A549 (cell line): ENCODE data around the gene KCNN1. TPM values are rescaled to one million over a fixed set of nuclear protein-coding genes. Genes with fewer than 3 reads are reported as not detected.

ENCODE experiments used
- ATAC-seq, 2 experiments: fragments of 200-7000 bp in 1 of 2; fragments of >200 bp in 1 of 2; cut with Nextera tagmentation in 1 of 2; cut with Tn5 transposase in 1 of 2; 3 replicates each; pipeline versions ENCODE4 v1.8.0 to v1.9.1; 2018 to 2020; ENCODE audit warnings: mild to moderate bottlenecking in 1 of 2, moderate library complexity in 1 of 2
- CTCF ChIA-PET: fragments of 300-600 bp; sonication (Branson Sonifier 250); formaldehyde crosslinking; extraction: SDS; loops from one replicate; lab custom pipeline; 2021; ENCODE audit warnings: antibody characterized with exemption, inconsistent platforms; lab: Yijun Ruan, JAX
- POLR2A ChIA-PET: fragments of 350-600 bp; formaldehyde crosslinking; extraction: SDS; loops from one replicate; lab custom pipeline; 2021; ENCODE audit warnings: antibody characterized with exemption, inconsistent platforms; lab: Yijun Ruan, JAX
- DNase-seq, 2 experiments: peaks; one replicate each; pipeline versions ENCODE4 v3.0.0 to v3.0.0-alpha.2; 2011 to 2016; ENCODE audit warnings: low read depth in 1 of 2, low spot score in 1 of 2
- FAIRE-seq: peaks from 2 replicates; lab custom pipeline; 2011; peaks lifted over from hg19 to GRCh38; lab: Jason Lieb, UNC
- H3K27ac ChIP-seq, 2 experiments: fragments of >200 bp; sonication (Bioruptor Twin); formaldehyde crosslinking; 3 replicates each; pipeline ENCODE4 v1.5.1; 2016 to 2017
- H3K4me1 ChIP-seq: fragments of >200 bp; sonication (Bioruptor Twin); formaldehyde crosslinking; 3 replicates; pipeline ENCODE4 v1.6.1; 2016
- H3K4me2 ChIP-seq: fragments of >200 bp; sonication (Bioruptor Twin); formaldehyde crosslinking; 3 replicates; pipeline ENCODE4 v1.6.1; 2016
- H3K4me3 ChIP-seq: fragments of >200 bp; sonication (Bioruptor Twin); formaldehyde crosslinking; 3 replicates; pipeline ENCODE4 v1.5.1; 2016
- H3K9me3 ChIP-seq: fragments of >200 bp; sonication (Bioruptor Twin); formaldehyde crosslinking; 3 replicates; pipeline ENCODE4 v1.6.1; 2016
- ATOH8 ChIP-seq: fragments of 250-450 bp; sonication (Bioruptor Pico); IDR thresholded peaks from 2 replicates; pipeline ENCODE4 v1.5.0; 2020; ENCODE audit warnings: low read depth, mild to moderate bottlenecking, moderate library complexity
- BCL3 ChIP-seq: fragments of >200 bp; sonication (Bioruptor Twin); formaldehyde crosslinking; IDR thresholded peaks from 3 replicates; pipeline ENCODE4 v1.6.1; 2016
- E2F6 ChIP-seq: IDR thresholded peaks from 2 replicates; pipeline ENCODE4 v1.6.1; 2012; ENCODE audit warnings: low read depth, borderline replicate concordance
- ELK1 ChIP-seq: fragments of 150-350 bp; IDR thresholded peaks from 2 replicates; pipeline ENCODE4 v1.6.1; 2014; ENCODE audit warnings: low read depth, mild to moderate bottlenecking, low read length
- ESRRA ChIP-seq: fragments of 150-350 bp; IDR thresholded peaks from 2 replicates; pipeline ENCODE4 v1.6.1; 2014; ENCODE audit warnings: mild to moderate bottlenecking, low read length, borderline replicate concordance
- FOSL2 ChIP-seq, 2 experiments: fragments of 450-650 bp in 1 of 2; fragments of >200 bp in 1 of 2; sonication (Bioruptor Twin) in 1 of 2; formaldehyde crosslinking; IDR thresholded peaks; 2 replicates each; pipeline versions ENCODE4 v1.5.0 to v1.6.1; 2016 to 2020; ENCODE audit warnings: mild to moderate bottlenecking in 1 of 2, moderate library complexity in 1 of 2
- HEYL ChIP-seq: fragments of 250-450 bp; sonication (Bioruptor Pico); IDR thresholded peaks from 2 replicates; pipeline ENCODE4 v1.8.0; 2021; ENCODE audit warnings: mild to moderate bottlenecking, moderate library complexity
- HOXB13 ChIP-seq: fragments of 250-450 bp; sonication (Bioruptor Pico); IDR thresholded peaks from 2 replicates; pipeline ENCODE4 v1.5.0; 2020; ENCODE audit warnings: low read depth, mild to moderate bottlenecking, moderate library complexity
- HOXB5 ChIP-seq: fragments of 250-450 bp; sonication (Bioruptor Pico); IDR thresholded peaks from 2 replicates; pipeline ENCODE4 v1.5.0; 2020; ENCODE audit warnings: mild to moderate bottlenecking, moderate library complexity
- JUN ChIP-seq, 2 experiments: fragments of >200 bp; sonication (Bioruptor Twin); formaldehyde crosslinking; IDR thresholded peaks; 2 replicates in 1 of 2; 3 replicates in 1 of 2; pipeline ENCODE4 v1.6.1; 2016 to 2017
- KDM5A ChIP-seq: fragments of 200-600 bp; sonication (generic); IDR thresholded peaks from 2 replicates; pipeline ENCODE4 v1.6.1; 2016; ENCODE audit warnings: antibody characterized with exemption, mild to moderate bottlenecking
- MAX ChIP-seq: IDR thresholded peaks from 2 replicates; pipeline ENCODE4 v1.6.1; 2012
- MAZ ChIP-seq: fragments of 150-350 bp; IDR thresholded peaks from 2 replicates; pipeline ENCODE4 v1.6.1; 2014; ENCODE audit warnings: antibody characterized with exemption, low read depth, low read length, borderline replicate concordance
- MYC ChIP-seq: IDR thresholded peaks from 2 replicates; pipeline ENCODE4 v1.6.1; 2012; ENCODE audit warnings: mild to moderate bottlenecking, inconsistent platforms, low read length, improper control_type of control experiment, borderline replicate concordance
- PBX3 ChIP-seq: IDR thresholded peaks from 2 replicates; pipeline ENCODE4 v1.6.1; 2012
- PHF8 ChIP-seq: fragments of 200-600 bp; sonication (generic); IDR thresholded peaks from 2 replicates; pipeline ENCODE4 v1.6.1; 2016; ENCODE audit warnings: low read depth, mild to moderate bottlenecking, antibody characterized with exemption, moderate library complexity, borderline replicate concordance
- POLR2A ChIP-seq: IDR thresholded peaks from 2 replicates; pipeline ENCODE4 v1.6.1; 2012; ENCODE audit warnings: mild to moderate bottlenecking, low read length
- RAD21 ChIP-seq, 2 experiments: fragments of >200 bp in 1 of 2; sonication (Bioruptor Twin) in 1 of 2; formaldehyde crosslinking in 1 of 2; IDR thresholded peaks in 1 of 2; conservative IDR thresholded peaks in 1 of 2; 2 replicates in 1 of 2; 3 replicates in 1 of 2; pipeline ENCODE4 v1.6.1; 2012 to 2018; ENCODE audit warnings: inconsistent platforms in 1 of 2
- RCOR1 ChIP-seq: fragments of 150-350 bp; IDR thresholded peaks from 2 replicates; pipeline ENCODE4 v1.6.1; 2014; ENCODE audit warnings: antibody characterized with exemption, low read length, low read depth
- RNF2 ChIP-seq: fragments of 200-600 bp; sonication (generic); IDR thresholded peaks from 2 replicates; pipeline ENCODE4 v1.6.1; 2016; ENCODE audit warnings: low read depth, mild to moderate bottlenecking, antibody characterized with exemption, moderate library complexity, borderline replicate concordance
- SMC3 ChIP-seq: fragments of >200 bp; sonication (Bioruptor Twin); formaldehyde crosslinking; IDR thresholded peaks from 3 replicates; pipeline ENCODE4 v1.6.1; 2018; ENCODE audit warnings: inconsistent platforms
- TFCP2L1 ChIP-seq: fragments of 250-450 bp; sonication (Bioruptor Pico); IDR thresholded peaks from 2 replicates; pipeline ENCODE4 v1.5.0; 2021; ENCODE audit warnings: mild to moderate bottlenecking
- USF2 ChIP-seq: fragments of 450-650 bp; IDR thresholded peaks from 2 replicates; pipeline ENCODE4 v1.6.1; 2014; ENCODE audit warnings: antibody characterized with exemption
- ZSCAN20 ChIP-seq: fragments of 250-450 bp; sonication (Bioruptor Pico); IDR thresholded peaks from 2 replicates; pipeline ENCODE4 v1.8.0; 2022; ENCODE audit warnings: mild to moderate bottlenecking, moderate library complexity
- WGBS: methylation state at CpG from one replicate; pipeline ENCODE4 v1.1.6; 2017; ENCODE audit errors: missing lambda C conversion rate; 5-methylcytosine and 5-hydroxymethylcytosine counted together
- polyA plus RNA-seq, 4 experiments: library from polyadenylated mRNA; depleted of rRNA in 3 of 4; stranded (reverse); fragments of >200 nt; fragmentation: RNase III in 1 of 4; extraction: RNeasy Plus Mini Kit Qiagen cat#74134 plus additional on column Dnase treatment in 1 of 4; gene quantifications; 2 replicates in 3 of 4; 3 replicates in 1 of 4; pipeline ENCODE4 v1.2.3, GENCODE V29; 2011 to 2017

KCNN1 gene
- polyA plus RNA-seq, 2 of the 4 experiments (the other 2 are of a cell fraction) = 0.43 to 0.85 TPM

- no peak for ATAC-seq
- no peak for TF ChIP-seq RCOR1
- 66% methylated on average over 14 of the region's 14 CpGs for WGBS
Measured at GRCh38 chr19:17931532-17932191, 35.2 kb upstream of the KCNN1 start.

GRCh38 chr19:17932485-17933338 lies 34.2 kb upstream of the KCNN1 start, which contains the start of gene CCDC124:
CCDC124 (plus strand) TSS chr19:17933015; CDS start chr19:17936421, 3,406 bp downstream.
- peaks cover 9% of the 10 kb centered on the region for H3K4me1 ChIP-seq
- ATAC-seq = peak; percentile 97 to 98
- POLR2A ChIA-PET = interaction anchor here (0.6 to 2.2 kb wide), 13 partner anchors 12 to 1153 kb away, joined by 3 to 48 read pairs (median 5); partner anchors contain the start of genes RPL18A and SLC5A5
- no peak for FAIRE-seq
- peak; percentile 84 to 92 for DNase-seq
- peak within 1 kb of the TSS; percentile 90 for H3K4me3 ChIP-seq
- WGBS = 2% methylated on average over 39 of the region's 64 CpGs
- H3K4me2 ChIP-seq = peak within 1 kb of the TSS; percentile 95
- CTCF ChIA-PET = interaction anchor here (0.6 to 24.1 kb wide), 32 partner anchors 9 to 219 kb away, joined by 3 to 493 read pairs (median 6); partner anchors contain the start of genes RPL18A and SLC5A5
- H3K9me3 ChIP-seq = no peaks in the 10 kb centered on the region
- H3K27ac ChIP-seq = peak within 1 kb of the TSS; percentile 89 to 91
- peak; percentile 95 to 98 for TF ChIP-seq RAD21 (conservative IDR thresholded peaks at IDR 0.05 in 1 of 2, IDR thresholded peaks at IDR 0.05 in 1 of 2)
- 0 out of 2 replicates have a peak, but pooled peaks have one; percentile 33 for TF ChIP-seq HEYL (CRISPR knock-in tag)
- no peak for TF ChIP-seq ESRRA
- no peak for TF ChIP-seq TFCP2L1 (CRISPR knock-in tag)
- peak; percentile 63 for TF ChIP-seq POLR2A
- peak; percentile 98 for TF ChIP-seq MYC
- peak; percentile 87 for TF ChIP-seq HOXB13 (CRISPR knock-in tag)
- TF ChIP-seq HOXB5 = peak; percentile 88; the same call in 1 of the 2 replicates
- 0 out of 2 replicates have a peak, but pooled peaks have one; percentile 28 for TF ChIP-seq ATOH8 (CRISPR knock-in tag)
- no peak for TF ChIP-seq E2F6
- TF ChIP-seq MAZ = 0 out of 2 replicates have a peak, but pooled peaks have one; percentile 20
- TF ChIP-seq JUN (IDR thresholded peaks at IDR 0.05) = peak in 1 of 2 experiments; percentile 68; a peak in 4 of 5 replicates
- peak; percentile 98 for TF ChIP-seq SMC3
- no peak for TF ChIP-seq PBX3
- peak; percentile 65 for TF ChIP-seq PHF8
- no peak for TF ChIP-seq RNF2
- peak; percentile 81; the same call in 1 of the 2 replicates for TF ChIP-seq ZSCAN20
- peak; percentile 99 for TF ChIP-seq MAX
- no peak; the same call in 1 of the 2 replicates for TF ChIP-seq KDM5A
- TF ChIP-seq ELK1 = no peak
- TF ChIP-seq USF2 = peak; percentile 81
- no peak for TF ChIP-seq FOSL2 (IDR thresholded peaks at IDR 0.05)
- TF ChIP-seq FOSL2 (CRISPR knock-in tag; IDR thresholded peaks at IDR 0.05) = peak; percentile 59
- TF ChIP-seq BCL3 = peak; percentile 49; the same call in 1 of the 3 replicates

More at GRCh38 chr19:17931532-17932191, 35.2 kb upstream of the KCNN1 start:
- Histone ChIP-seq H3K9me3 (no peaks in the 10 kb centered on the region), H3K4me2 (peak overlapping the region; percentile 95), H3K27ac (peak overlapping the region; percentile 89 to 91; a peak in 4 of 6 replicates), H3K4me3 (no peak overlapping the region), H3K4me1 (peaks cover 9% of the 10 kb centered on the region)
- DNase-seq (no peak), FAIRE-seq (no peak)
- POLR2A ChIA-PET = interaction anchor here (1.4 to 2.2 kb wide), 5 partner anchors 60 to 72 kb away, joined by 3 to 48 read pairs (median 8); partner anchors contain the start of genes RPL18A and SLC5A5
- CTCF ChIA-PET = interaction anchor here (0.6 to 24.1 kb wide), 28 partner anchors 8 to 133 kb away, joined by 3 to 493 read pairs (median 7); partner anchors contain the start of genes RPL18A and SLC5A5
